Peyer's patch (tissue), 4 donors: ENCODE results near the gene RASAL2. TPM values are rescaled to one million over a fixed set of nuclear protein-coding genes. Genes with fewer than 3 reads are reported as not detected.

Experiments used
- DNase-seq, 3 donors: peaks; one replicate each; pipeline ENCODE4 v3.0.0-alpha.2; 2017 to 2019
- H3K27ac ChIP-seq, 4 donors: fragments of 200-600 bp; sonication (generic); one replicate each; pipeline ENCODE4 v1.5.1; 2016 to 2019
- H3K27me3 ChIP-seq, 2 donors: fragments of 200-600 bp; sonication (generic); one replicate each; pipeline ENCODE4 v1.5.1; 2019
- H3K36me3 ChIP-seq, 3 donors: fragments of 200-600 bp; sonication (generic); one replicate each; pipeline ENCODE4 v1.5.1; 2016 to 2019
- H3K4me1 ChIP-seq, 4 donors: fragments of 200-600 bp; sonication (generic); one replicate each; pipeline ENCODE4 v1.5.1; 2016 to 2019
- H3K4me3 ChIP-seq, 4 donors: fragments of 200-600 bp; sonication (generic); 1 replicate in 3 of 4; 2 replicates in 1 of 4; pipeline ENCODE4 v1.5.1; 2016 to 2019; ENCODE audit warnings: mild to moderate bottlenecking in 1 of 4
- H3K9me3 ChIP-seq, 4 donors: fragments of 200-600 bp; sonication (generic); one replicate each; pipeline ENCODE4 v1.5.1; 2016 to 2019; ENCODE audit warnings: mild to moderate bottlenecking in 1 of 4
- POLR2A ChIP-seq, 2 donors: fragments of 450-650 bp; IDR thresholded peaks; one replicate each; pipeline ENCODE4 v1.5.1; 2017; ENCODE audit warnings: antibody characterized with exemption in 2 of 2, mild to moderate bottlenecking in 2 of 2, moderate library complexity in 2 of 2
- total RNA-seq, 4 donors: library from RNA; depleted of rRNA; stranded (reverse); fragments of >200 nt; gene quantifications; one replicate each; pipeline ENCODE4 v1.1.0, GENCODE V29; 2016
- TF ChIP-seq, protein P1 (sequence below), 6 experiments: fragments of 450-650 bp in 4 of 6; fragments of 200-600 bp in 2 of 6; sonication (generic) in 1 of 6; IDR thresholded peaks; one replicate each; pipeline ENCODE4 v1.5.1; 2017 to 2019; ENCODE audit warnings: antibody characterized with exemption in 6 of 6, mild to moderate bottlenecking in 3 of 6, moderate library complexity in 1 of 6

Gene RASAL2
- total RNA-seq, 4 donors from 2014 or later, result 10.2 to 35.5 (median 20.0) TPM

DNA sequence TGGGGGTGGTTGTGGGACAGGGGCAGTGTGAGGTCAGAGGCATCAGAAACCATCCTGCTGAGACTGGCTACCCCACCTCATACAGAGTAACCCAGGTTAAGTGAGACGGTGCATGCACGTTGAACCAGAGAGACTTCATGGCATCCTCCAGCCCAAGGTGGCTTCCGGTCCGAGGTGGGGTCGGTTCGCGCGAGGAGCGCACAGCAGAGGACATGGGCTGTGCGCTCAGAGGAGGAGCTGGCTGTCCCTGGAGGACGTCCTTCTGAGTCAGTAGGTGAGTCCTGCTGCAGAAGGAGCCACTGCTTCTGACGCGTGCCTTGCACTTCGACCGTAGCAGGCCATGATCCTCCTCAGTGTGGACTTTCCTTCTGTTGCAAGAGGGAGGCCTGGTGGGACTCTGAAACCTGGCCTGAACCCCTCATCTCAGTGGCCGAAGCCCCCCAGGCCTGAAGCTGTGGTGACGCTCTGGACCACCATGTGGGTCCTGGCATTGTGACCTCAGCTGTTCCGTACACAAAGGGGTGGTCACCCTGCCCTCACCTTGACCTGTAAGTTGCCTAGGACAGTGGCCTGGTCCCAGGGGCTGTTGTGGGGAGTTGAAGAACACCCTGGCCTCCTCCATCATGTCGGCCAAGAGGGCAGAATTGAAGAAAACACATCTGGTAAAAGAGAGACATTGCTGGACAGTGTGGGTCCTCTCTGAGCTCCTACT is 418.8 kb downstream of the RASAL2 start, which contains the start of gene TEX35:
TEX35 (plus strand) TSS at position 544 of the 712 bp plus-strand sequence; CDS start at position 624, 80 bp downstream.
- Histone ChIP-seq H3K27ac (no peak within 1 kb of the TSS), H3K4me3 (no peak within 1 kb of the TSS), H3K36me3 (no peaks in the 10 kb centered on the region), H3K27me3 (no peaks in the 10 kb centered on the region), H3K4me1 (no peaks in the 10 kb centered on the region), H3K9me3 (no peaks in the 10 kb centered on the region)
- peak in 1 of 3 donors; percentile 16 for DNase-seq
- TF ChIP-seq, protein P1, sequence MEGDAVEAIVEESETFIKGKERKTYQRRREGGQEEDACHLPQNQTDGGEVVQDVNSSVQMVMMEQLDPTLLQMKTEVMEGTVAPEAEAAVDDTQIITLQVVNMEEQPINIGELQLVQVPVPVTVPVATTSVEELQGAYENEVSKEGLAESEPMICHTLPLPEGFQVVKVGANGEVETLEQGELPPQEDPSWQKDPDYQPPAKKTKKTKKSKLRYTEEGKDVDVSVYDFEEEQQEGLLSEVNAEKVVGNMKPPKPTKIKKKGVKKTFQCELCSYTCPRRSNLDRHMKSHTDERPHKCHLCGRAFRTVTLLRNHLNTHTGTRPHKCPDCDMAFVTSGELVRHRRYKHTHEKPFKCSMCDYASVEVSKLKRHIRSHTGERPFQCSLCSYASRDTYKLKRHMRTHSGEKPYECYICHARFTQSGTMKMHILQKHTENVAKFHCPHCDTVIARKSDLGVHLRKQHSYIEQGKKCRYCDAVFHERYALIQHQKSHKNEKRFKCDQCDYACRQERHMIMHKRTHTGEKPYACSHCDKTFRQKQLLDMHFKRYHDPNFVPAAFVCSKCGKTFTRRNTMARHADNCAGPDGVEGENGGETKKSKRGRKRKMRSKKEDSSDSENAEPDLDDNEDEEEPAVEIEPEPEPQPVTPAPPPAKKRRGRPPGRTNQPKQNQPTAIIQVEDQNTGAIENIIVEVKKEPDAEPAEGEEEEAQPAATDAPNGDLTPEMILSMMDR (IDR thresholded peaks at IDR 0.05), result no peak
- no peak for TF ChIP-seq POLR2A (IDR thresholded peaks at IDR 0.05)

DNA sequence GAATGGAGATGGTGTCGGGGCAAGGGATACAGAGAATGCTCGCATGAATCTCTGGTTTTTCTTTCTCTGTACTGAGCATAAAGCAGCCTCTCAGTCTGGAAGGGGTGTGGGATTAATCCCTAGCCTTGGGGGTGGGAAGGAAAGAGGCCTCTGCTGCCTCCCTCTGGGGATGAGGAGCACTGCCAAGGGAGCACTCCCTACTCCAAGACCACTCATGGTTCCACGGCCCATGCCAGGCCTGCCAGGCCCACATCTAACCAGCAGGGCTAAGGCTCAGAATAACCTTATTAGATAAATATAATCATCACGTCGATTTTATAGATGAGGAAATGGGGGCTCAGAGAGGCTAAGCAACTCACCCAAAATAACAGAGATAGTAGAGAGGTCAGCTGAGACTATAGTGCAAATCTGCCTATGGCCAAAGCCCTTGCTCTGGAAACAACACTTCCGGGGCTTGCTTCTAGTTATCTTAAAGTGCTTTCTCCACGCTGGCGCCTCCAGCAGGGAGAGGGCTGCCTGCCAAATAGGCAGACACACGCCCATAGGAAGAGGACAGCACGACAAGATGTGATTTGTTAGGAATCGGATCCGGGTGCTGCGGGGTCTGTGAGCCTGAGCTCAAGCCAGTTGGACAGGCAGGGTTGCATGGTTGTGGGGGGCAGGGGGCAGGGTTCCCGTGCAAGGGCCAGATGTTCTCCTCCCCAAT is 419.5 kb downstream of the RASAL2 start:
- H3K27ac ChIP-seq, result no peak overlapping the region
- no peak for TF ChIP-seq POLR2A (IDR thresholded peaks at IDR 0.05)
- TF ChIP-seq, protein P1 (IDR thresholded peaks at IDR 0.05), result peak in 2 of 6 experiments; percentile 5 to 13
- H3K4me1 ChIP-seq, result no peaks in the 10 kb centered on the region
- H3K27me3 ChIP-seq, result no peaks in the 10 kb centered on the region
- peak in 1 of 3 donors; percentile 37 for DNase-seq
- no peaks in the 10 kb centered on the region for H3K36me3 ChIP-seq
- H3K4me3 ChIP-seq, result no peak overlapping the region
- no peaks in the 10 kb centered on the region for H3K9me3 ChIP-seq

DNA sequence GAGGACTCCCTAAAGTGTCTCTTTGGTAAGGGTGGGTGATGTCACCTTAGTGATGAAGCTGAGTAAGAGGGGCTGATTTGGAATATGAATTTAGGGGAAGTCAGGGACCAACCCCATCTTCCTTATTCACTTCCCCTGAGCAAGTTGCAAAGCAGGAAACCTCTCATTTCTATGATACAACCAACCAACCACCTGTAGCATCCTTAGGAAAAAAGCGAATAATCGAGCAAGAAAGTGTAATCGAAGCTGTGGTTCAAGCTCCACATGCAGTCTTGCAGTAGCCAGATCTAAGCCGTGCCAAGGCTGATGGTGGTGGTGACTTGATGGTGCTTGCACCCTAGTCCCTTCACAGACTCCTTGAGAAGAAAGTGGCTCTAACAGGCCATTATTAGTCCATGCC is 422.2 kb downstream of the RASAL2 start:
- Histone ChIP-seq H3K27me3 (no peaks in the 10 kb centered on the region), H3K4me3 (no peak overlapping the region), H3K9me3 (no peaks in the 10 kb centered on the region), H3K4me1 (no peaks in the 10 kb centered on the region), H3K36me3 (no peaks in the 10 kb centered on the region), H3K27ac (no peak overlapping the region)
- TF ChIP-seq, protein P1 (IDR thresholded peaks at IDR 0.05), result no peak
- no peak for TF ChIP-seq POLR2A (IDR thresholded peaks at IDR 0.05)
- no peak for DNase-seq

DNA sequence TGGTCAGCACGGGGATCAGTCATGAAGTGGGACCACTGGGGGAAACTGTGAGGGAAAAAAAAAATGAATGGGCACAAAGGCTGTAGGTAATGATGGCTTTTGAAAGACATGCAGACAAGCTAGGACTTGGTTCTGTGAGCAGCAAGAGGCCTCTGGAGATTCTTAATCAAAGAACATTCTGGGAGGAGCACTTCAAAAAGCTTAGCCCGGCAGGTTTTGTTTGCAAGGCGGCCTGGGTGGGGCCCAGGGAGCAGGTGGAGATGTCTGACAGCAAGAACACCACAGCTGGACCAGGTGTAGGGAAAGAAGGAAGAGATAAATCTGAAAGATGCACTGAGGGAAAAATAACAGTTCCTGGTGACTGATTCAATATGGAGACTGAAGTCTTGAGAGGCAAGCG is 425.0 kb downstream of the RASAL2 start:
- DNase-seq, result peak in 1 of 3 donors; percentile 43
- no peaks in the 10 kb centered on the region for H3K36me3 ChIP-seq
- H3K27me3 ChIP-seq, result no peaks in the 10 kb centered on the region
- H3K27ac ChIP-seq, result no peak overlapping the region
- no peaks in the 10 kb centered on the region for H3K4me1 ChIP-seq
- H3K4me3 ChIP-seq, result no peak overlapping the region
- no peaks in the 10 kb centered on the region for H3K9me3 ChIP-seq
- TF ChIP-seq, protein P1 (IDR thresholded peaks at IDR 0.05), result no peak
- no peak for TF ChIP-seq POLR2A (IDR thresholded peaks at IDR 0.05)

DNA sequence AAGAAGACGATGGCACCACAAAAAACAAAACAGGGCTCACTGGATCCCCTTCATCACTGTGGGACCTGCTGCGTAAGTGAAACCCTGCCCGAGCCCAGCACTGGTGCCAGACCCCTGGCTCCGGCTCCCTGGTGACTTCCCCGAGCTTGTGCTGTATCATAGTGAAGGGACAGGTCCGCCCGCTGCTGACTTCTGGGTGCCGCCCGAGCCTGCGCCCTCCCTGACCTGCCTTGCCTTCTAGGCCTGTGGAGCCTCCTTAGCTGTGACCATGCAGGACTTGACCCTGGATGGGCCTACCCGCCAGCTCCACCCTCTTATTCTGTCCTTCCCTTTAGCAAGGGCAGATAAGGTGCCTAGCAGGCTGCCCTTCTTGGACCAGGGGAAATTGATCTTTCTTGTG is 426.9 kb downstream of the RASAL2 start:
- Histone ChIP-seq H3K4me1 (no peaks in the 10 kb centered on the region), H3K4me3 (no peak overlapping the region), H3K27me3 (no peaks in the 10 kb centered on the region), H3K36me3 (no peaks in the 10 kb centered on the region), H3K9me3 (no peaks in the 10 kb centered on the region), H3K27ac (no peak overlapping the region)
- no peak for TF ChIP-seq POLR2A (IDR thresholded peaks at IDR 0.05)
- TF ChIP-seq, protein P1 (IDR thresholded peaks at IDR 0.05), result no peak
- DNase-seq, result peak in 2 of 3 donors; percentile 20 to 35
